ENCODE data around the gene TMLHE. TPM values are rescaled to one million over a fixed set of nuclear protein-coding genes. Genes with fewer than 3 reads are reported as not detected.
"Not testable (repeated sequence)": the region's sequence is repeated elsewhere in the genome, so short reads cannot be mapped to it uniquely, and the experiment has no call there.

The TMLHE gene
- total and polyA plus RNA-seq, 2 experiments from 2014 or later, result 5.9 to 11.5 TPM

DNA sequence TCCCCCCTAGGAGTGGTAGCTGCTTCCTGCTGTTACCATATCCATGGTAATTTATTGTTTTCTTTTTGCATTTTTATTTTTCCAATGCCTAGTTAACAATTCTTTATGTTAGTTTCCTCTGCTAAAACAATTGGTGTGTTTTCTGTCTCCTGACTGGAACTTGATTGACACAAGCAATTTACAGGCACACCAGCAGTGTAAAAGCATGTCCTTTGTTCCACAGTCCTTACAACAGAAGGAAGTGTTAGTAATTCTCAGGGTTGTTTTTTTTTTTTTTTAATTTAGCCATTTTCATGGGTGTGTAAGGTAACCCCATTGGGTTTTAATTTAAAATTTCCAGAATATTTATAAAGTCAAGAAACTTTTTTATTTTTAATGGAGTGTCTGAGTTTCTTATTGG lies 25.0 kb upstream of the TMLHE start:
- no peaks in the 10 kb centered on the region for H3K27me3 ChIP-seq (replicated peaks; ENCODE audit: insufficient read depth)
- TF ChIP-seq EZH2 (IDR thresholded peaks at IDR 0.05; ENCODE audit: insufficient read depth, poor library complexity, severe bottlenecking) (no peak), EZH2phosphoT487 (IDR thresholded peaks at IDR 0.05; ENCODE audit: insufficient read depth, low read depth) (no peak)
- H3K9me2 ChIP-seq (ENCODE audit: insufficient read depth), result no peaks in the 10 kb centered on the region
- no peak overlapping the region for H3K4me3 ChIP-seq
- no peak overlapping the region for H3K9ac ChIP-seq
- H3K4me1 ChIP-seq (ENCODE audit: insufficient read depth), result no peaks in the 10 kb centered on the region
- no peak for DNase-seq
- H2AFZ ChIP-seq, result no peak overlapping the region
- H3K27ac ChIP-seq, result no peak overlapping the region
- H3K4me2 ChIP-seq (ENCODE audit: unreplicated experiment), result no peak overlapping the region
- H4K20me1 ChIP-seq (ENCODE audit: insufficient read depth), result no peaks in the 10 kb centered on the region
- in situ Hi-C loops (cut with MboI), result no loop called here
- H3K36me3 ChIP-seq (ENCODE audit: low read depth), result no peaks in the 10 kb centered on the region
- no peaks in the 10 kb centered on the region for H3K79me2 ChIP-seq (ENCODE audit: insufficient read depth)
- no peaks in the 10 kb centered on the region for H3F3A ChIP-seq (ENCODE audit: insufficient read depth)
- H3K9me3 ChIP-seq (ENCODE audit: low read depth), result no peaks in the 10 kb centered on the region

DNA sequence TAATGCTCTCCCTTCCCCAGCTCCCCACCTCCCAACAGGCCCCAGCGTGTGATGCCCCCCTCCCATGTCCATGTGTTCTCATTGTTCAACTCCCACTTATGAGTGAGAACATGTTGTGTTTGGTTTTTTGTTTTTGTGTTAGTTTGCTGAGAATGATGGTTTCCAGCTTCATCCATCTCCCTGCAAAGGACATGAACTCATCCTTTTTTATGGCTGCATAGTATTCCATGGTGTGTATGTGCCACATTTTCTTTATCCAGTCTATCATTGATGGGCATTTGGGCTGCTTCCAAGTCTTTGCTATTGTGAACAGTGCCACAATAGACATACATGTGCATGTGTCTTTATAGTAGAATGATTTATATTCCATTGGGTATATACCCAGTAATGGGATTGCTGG lies 22.3 kb upstream of the TMLHE start:
- H4K20me1 ChIP-seq (ENCODE audit: insufficient read depth); H3K4me3 ChIP-seq; H3F3A ChIP-seq (ENCODE audit: insufficient read depth); H3K27ac ChIP-seq; H3K9ac ChIP-seq; in situ Hi-C loops (cut with MboI); DNase-seq; H3K4me2 ChIP-seq (ENCODE audit: unreplicated experiment); H3K9me3 ChIP-seq (ENCODE audit: low read depth); H3K9me2 ChIP-seq (ENCODE audit: insufficient read depth); H2AFZ ChIP-seq; H3K27me3 ChIP-seq (replicated peaks; ENCODE audit: insufficient read depth); H3K36me3 ChIP-seq (ENCODE audit: low read depth); H3K4me1 ChIP-seq (ENCODE audit: insufficient read depth); H3K79me2 ChIP-seq (ENCODE audit: insufficient read depth): not testable (repeated sequence)
- WGBS, 2 experiments (ENCODE audit: low coverage in 1 of 2, low lambda C conversion rate in 2 of 2, missing lambda C conversion rate in 2 of 2), result 33 to 73% methylated on average over 1 of the region's 1 CpG

DNA sequence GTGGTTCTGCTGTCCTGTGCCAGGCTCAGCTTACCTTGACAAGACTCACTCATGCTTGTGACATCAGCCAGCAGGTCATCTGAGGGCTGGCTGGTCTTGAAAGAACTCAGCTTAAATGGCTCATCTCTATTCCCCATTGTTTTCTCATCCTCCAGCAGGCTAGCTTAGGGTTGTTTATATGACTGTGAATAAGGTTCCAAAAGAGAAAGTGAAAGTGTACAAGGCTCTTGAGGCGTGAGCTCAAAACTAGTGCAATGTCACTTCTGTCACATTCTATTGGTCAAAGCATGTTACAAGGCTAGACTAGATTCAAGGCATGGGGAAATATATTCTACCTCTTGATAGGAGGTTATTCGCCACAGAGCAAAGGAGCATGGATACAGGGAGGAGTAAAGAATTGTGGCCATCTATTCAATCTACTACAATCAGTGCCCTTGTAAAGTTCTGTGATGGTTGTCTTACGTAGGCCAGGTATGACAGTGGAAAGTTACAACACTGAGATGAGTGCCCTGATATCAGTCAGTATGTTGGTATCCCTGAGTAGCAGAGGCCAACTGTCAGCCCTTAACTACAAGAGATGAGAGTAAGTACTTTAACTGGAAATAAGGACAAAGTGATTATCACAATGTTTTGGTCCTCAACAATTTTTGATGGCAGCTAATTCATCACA lies 19.8 kb upstream of the TMLHE start:
- no peak overlapping the region for H3K4me2 ChIP-seq (ENCODE audit: unreplicated experiment)
- no peak overlapping the region for H3K4me3 ChIP-seq
- no peaks in the 10 kb centered on the region for H3K79me2 ChIP-seq (ENCODE audit: insufficient read depth)
- H3K27me3 ChIP-seq (replicated peaks; ENCODE audit: insufficient read depth), result no peaks in the 10 kb centered on the region
- H3F3A ChIP-seq (ENCODE audit: insufficient read depth), result no peaks in the 10 kb centered on the region
- no peaks in the 10 kb centered on the region for H3K9me2 ChIP-seq (ENCODE audit: insufficient read depth)
- H3K36me3 ChIP-seq (ENCODE audit: low read depth), result no peaks in the 10 kb centered on the region
- 72 to 88% methylated on average over 3 of the region's 3 CpGs for WGBS, 2 experiments (ENCODE audit: low coverage in 1 of 2, low lambda C conversion rate in 2 of 2, missing lambda C conversion rate in 2 of 2)
- no peaks in the 10 kb centered on the region for H3K4me1 ChIP-seq (ENCODE audit: insufficient read depth)
- TF ChIP-seq EZH2phosphoT487 (IDR thresholded peaks at IDR 0.05; ENCODE audit: insufficient read depth, low read depth), result no peak
- TF ChIP-seq EZH2 (IDR thresholded peaks at IDR 0.05; ENCODE audit: insufficient read depth, poor library complexity, severe bottlenecking), result no peak
- peak; percentile 4 for DNase-seq
- H4K20me1 ChIP-seq (ENCODE audit: insufficient read depth), result no peaks in the 10 kb centered on the region
- no peak overlapping the region for H3K27ac ChIP-seq
- in situ Hi-C loops (cut with MboI), result no loop called here
- H3K9ac ChIP-seq, result no peak overlapping the region
- H3K9me3 ChIP-seq (ENCODE audit: low read depth), result no peaks in the 10 kb centered on the region
- no peak overlapping the region; the same call in 1 of the 2 replicates for H2AFZ ChIP-seq

DNA sequence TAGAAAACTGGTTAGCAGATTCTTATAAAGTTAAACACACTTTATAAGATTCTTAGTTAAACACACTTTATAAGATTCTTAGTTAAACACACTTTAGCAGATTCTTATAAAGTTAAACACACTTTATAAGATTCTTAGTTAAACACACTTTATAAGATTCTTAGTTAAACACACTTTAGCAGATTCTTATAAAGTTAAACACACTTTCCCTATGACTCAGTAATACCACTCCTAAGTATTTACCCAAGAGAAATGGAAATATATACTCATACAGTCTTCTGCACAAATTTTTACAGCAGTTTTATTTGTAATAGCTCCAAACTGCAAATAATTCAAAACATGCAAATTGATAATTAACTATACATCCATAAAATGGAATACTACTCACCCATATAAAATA lies 7.4 kb upstream of the TMLHE start:
- H3K4me2 ChIP-seq (ENCODE audit: unreplicated experiment); DNase-seq; H3K9ac ChIP-seq; H3K4me3 ChIP-seq; H3K79me2 ChIP-seq (ENCODE audit: insufficient read depth); H3K9me3 ChIP-seq (ENCODE audit: low read depth); H3F3A ChIP-seq (ENCODE audit: insufficient read depth); H4K20me1 ChIP-seq (ENCODE audit: insufficient read depth); in situ Hi-C loops (cut with MboI); H3K27ac ChIP-seq; H2AFZ ChIP-seq; H3K27me3 ChIP-seq (replicated peaks; ENCODE audit: insufficient read depth); H3K9me2 ChIP-seq (ENCODE audit: insufficient read depth); H3K36me3 ChIP-seq (ENCODE audit: low read depth); H3K4me1 ChIP-seq (ENCODE audit: insufficient read depth): not testable (repeated sequence)

DNA sequence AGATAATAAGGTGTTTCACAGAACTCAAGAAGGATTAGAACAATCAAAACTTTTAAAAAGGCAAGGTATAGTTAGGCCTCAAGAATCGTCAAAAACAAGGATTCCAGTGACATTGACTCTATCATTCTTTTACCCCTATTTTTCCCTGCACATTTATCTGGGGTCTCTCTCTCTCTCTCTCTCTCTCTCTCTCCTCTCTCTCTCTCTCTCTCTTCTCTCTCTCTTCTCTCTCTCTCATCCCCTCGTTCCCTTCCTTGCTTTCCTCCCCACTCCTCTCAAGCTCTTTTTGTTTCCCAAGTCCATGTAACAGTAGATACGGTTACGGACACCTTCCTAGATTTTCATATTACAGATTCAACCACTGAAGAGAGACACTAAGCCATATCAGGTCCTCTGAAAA lies 3.2 kb upstream of the TMLHE start:
- WGBS, 2 experiments (ENCODE audit: low coverage in 1 of 2, low lambda C conversion rate in 2 of 2, missing lambda C conversion rate in 2 of 2), result 83 to 87% methylated on average over 3 to 4 of the region's 4 CpGs

More for the DNA sequence above, 3.2 kb upstream of the TMLHE start:
- no peak overlapping the region for H3K27ac ChIP-seq
- no peaks in the 10 kb centered on the region for H4K20me1 ChIP-seq (ENCODE audit: insufficient read depth)
- peaks cover 12% of the 10 kb centered on the region for H3K79me2 ChIP-seq (ENCODE audit: insufficient read depth)
- H3K36me3 ChIP-seq (ENCODE audit: low read depth), result no peaks in the 10 kb centered on the region
- no peak overlapping the region for H3K4me2 ChIP-seq (ENCODE audit: unreplicated experiment)
- peaks cover 9% of the 10 kb centered on the region; the same call in 1 of the 2 replicates for H3F3A ChIP-seq (ENCODE audit: insufficient read depth)
- 0 out of 2 replicates have a peak, but pooled peaks cover 6% of the 10 kb centered on the region for H3K4me1 ChIP-seq (ENCODE audit: insufficient read depth)
- H3K9me2 ChIP-seq (ENCODE audit: insufficient read depth), result no peaks in the 10 kb centered on the region
- no peak overlapping the region for H3K4me3 ChIP-seq
- in situ Hi-C loops (cut with MboI), result no loop called here
- no peak overlapping the region for H2AFZ ChIP-seq
- TF ChIP-seq EZH2 (IDR thresholded peaks at IDR 0.05; ENCODE audit: insufficient read depth, poor library complexity, severe bottlenecking) (no peak), EZH2phosphoT487 (IDR thresholded peaks at IDR 0.05; ENCODE audit: insufficient read depth, low read depth) (no peak)
- H3K9ac ChIP-seq, result no peak overlapping the region
- no peaks in the 10 kb centered on the region for H3K9me3 ChIP-seq (ENCODE audit: low read depth)
- no peaks in the 10 kb centered on the region for H3K27me3 ChIP-seq (replicated peaks; ENCODE audit: insufficient read depth)
- no peak for DNase-seq
